K562 (cell line): ENCODE data around the gene ZNF649. TPM values are rescaled to one million over a fixed set of nuclear protein-coding genes. Genes with fewer than 3 reads are reported as not detected.

Experiments
- AFF1 ChIP-seq, 2 experiments: fragments of 450-650 bp; IDR thresholded peaks; 2 replicates each; pipeline ENCODE4 v1.6.1; 2018; ENCODE audit warnings: mild to moderate bottlenecking in 2 of 2, low read depth in 1 of 2; ENCODE audit not compliant: partially characterized antibody in 2 of 2
- CTBP1 ChIP-seq: fragments of 450-650 bp; IDR thresholded peaks from 2 replicates; pipeline ENCODE4 v1.6.1; 2016; ENCODE audit warnings: borderline replicate concordance
- DPF2 ChIP-seq: fragments of 450-650 bp; IDR thresholded peaks from 2 replicates; pipeline ENCODE4 v1.6.1; 2016
- ESRRA ChIP-seq: fragments of 450-650 bp; IDR thresholded peaks from 2 replicates; pipeline ENCODE4 v1.6.1; 2014; ENCODE audit warnings: low read depth, mild to moderate bottlenecking, moderate library complexity, borderline replicate concordance
- ETV1 ChIP-seq: fragments of 450-650 bp; conservative IDR thresholded peaks from 2 replicates; pipeline ENCODE4 v1.6.1; 2016; ENCODE audit warnings: missing genetic modification characterization, control low read depth, low read depth, missing compliant biosample characterization
- IFI16 ChIP-seq: fragments of 250-450 bp; sonication (Bioruptor Pico); IDR thresholded peaks from 2 replicates; pipeline ENCODE4 v2.1.2; 2022; ENCODE audit warnings: mild to moderate bottlenecking, inconsistent platforms
- KDM1A ChIP-seq, 2 experiments: fragments of 450-650 bp; IDR thresholded peaks; 2 replicates each; pipeline ENCODE4 v1.6.1; 2016; ENCODE audit warnings: mild to moderate bottlenecking in 2 of 2
- NFXL1 ChIP-seq: fragments of 450-650 bp; formaldehyde crosslinking; IDR thresholded peaks from 2 replicates; pipeline ENCODE4 v1.4.0; 2021; ENCODE audit warnings: mild to moderate bottlenecking
- POLR2AphosphoS5 ChIP-seq: IDR thresholded peaks from 2 replicates; pipeline ENCODE4 v1.6.1; 2011; ENCODE audit warnings: mild to moderate bottlenecking, low read depth, low read length, moderate library complexity; ENCODE audit not compliant: control insufficient read depth, insufficient read depth
- RFX5 ChIP-seq: IDR thresholded peaks from 2 replicates; pipeline ENCODE4 v1.6.1; 2011; ENCODE audit warnings: low read depth, mild to moderate bottlenecking, improper control_type of control experiment, low read length
- RHOXF2B ChIP-seq: fragments of 250-450 bp; sonication (Bioruptor Pico); conservative IDR thresholded peaks from 2 replicates; pipeline ENCODE4 v1.5.1; 2021
- SAP30 ChIP-seq: fragments of 200-600 bp; sonication (generic); IDR thresholded peaks from 2 replicates; pipeline ENCODE4 v1.6.1; 2012; ENCODE audit warnings: borderline replicate concordance, low read depth, mild to moderate bottlenecking, moderate library complexity, low read length, control low read depth, inconsistent platforms; ENCODE audit not compliant: insufficient read depth, poor library complexity, severe bottlenecking
- SIN3B ChIP-seq: fragments of 450-650 bp; IDR thresholded peaks from 2 replicates; pipeline ENCODE4 v1.6.1; 2017; ENCODE audit warnings: low read depth, mild to moderate bottlenecking, moderate library complexity
- SMARCA5 ChIP-seq: fragments of 450-650 bp; IDR thresholded peaks from 2 replicates; pipeline ENCODE4 v1.6.1; 2016
- TBL1XR1 ChIP-seq, 2 experiments: IDR thresholded peaks; 2 replicates each; pipeline ENCODE4 v1.6.1; 2012; ENCODE audit warnings: improper control_type of control experiment in 2 of 2, low read length in 2 of 2, mild to moderate bottlenecking in 1 of 2
- TOE1 ChIP-seq, 2 experiments: fragments of 450-650 bp in 1 of 2; sonication (generic) in 1 of 2; formaldehyde crosslinking in 1 of 2; IDR thresholded peaks; 2 replicates each; pipeline versions ENCODE4 v1.7.1 to v1.8.0; 2016 to 2022; ENCODE audit warnings: borderline replicate concordance in 2 of 2, mild to moderate bottlenecking in 2 of 2, antibody characterized with exemption in 1 of 2, inconsistent platforms in 1 of 2, low read depth in 1 of 2, missing genetic modification reagents in 1 of 2, moderate library complexity in 1 of 2
- WHSC1 ChIP-seq: IDR thresholded peaks from one replicate; pipeline ENCODE4 v1.6.1; 2012; ENCODE audit warnings: low read length, control low read depth, inconsistent platforms
- YY1 ChIP-seq, 3 experiments: IDR thresholded peaks; 2 replicates each; pipeline ENCODE4 v1.6.1; 2011; ENCODE audit warnings: low read length in 2 of 3, mild to moderate bottlenecking in 2 of 3, moderate library complexity in 2 of 3, borderline replicate concordance in 1 of 3, control low read depth in 1 of 3, low read depth in 1 of 3; ENCODE audit not compliant: insufficient read depth in 3 of 3, insufficient replicate concordance in 2 of 3, control insufficient read depth in 1 of 3, insufficient read length in 1 of 3; ENCODE audit errors: extremely low read depth in 1 of 3
- ZBTB7A ChIP-seq: IDR thresholded peaks from 2 replicates; pipeline ENCODE4 v1.6.1; 2011; ENCODE audit warnings: low read depth, mild to moderate bottlenecking, low read length, moderate library complexity, borderline replicate concordance; ENCODE audit not compliant: control insufficient read depth
- ZC3H11A ChIP-seq: IDR thresholded peaks from 2 replicates; pipeline ENCODE4 v1.6.1; 2012; ENCODE audit warnings: low read depth, low read length, improper control_type of control experiment
- ZNF197 ChIP-seq: fragments of 200-800 bp; sonication (Bioruptor generic); IDR thresholded peaks from 2 replicates; pipeline ENCODE4 v1.6.1; 2016; ENCODE audit warnings: low read depth, missing genetic modification characterization, missing compliant biosample characterization
- ZNF347 ChIP-seq: fragments of 450-650 bp; formaldehyde crosslinking; IDR thresholded peaks from 2 replicates; pipeline ENCODE4 v1.4.0; 2020; ENCODE audit warnings: low read depth, mild to moderate bottlenecking, moderate library complexity
- ZNF561 ChIP-seq: fragments of 450-650 bp; formaldehyde crosslinking; conservative IDR thresholded peaks from 2 replicates; pipeline ENCODE4 v1.4.0; 2020; ENCODE audit warnings: mild to moderate bottlenecking, moderate library complexity
- ZNF668 ChIP-seq: fragments of 250-450 bp; sonication (Bioruptor Pico); IDR thresholded peaks from 2 replicates; pipeline ENCODE4 v1.8.0; 2022; ENCODE audit warnings: mild to moderate bottlenecking, inconsistent platforms
- polyA plus RNA-seq, 8 experiments: library from polyadenylated mRNA; depleted of rRNA in 4 of 8; stranded (reverse) in 5 of 8; unstranded in 3 of 8; fragments of >200 nt; fragmentation: Nextera tagmentation in 2 of 8; fragmentation: Illumina TruSeq in 1 of 8; extraction: Ambion mirVana in 2 of 8; extraction: Trizol in 1 of 8; gene quantifications; 2 replicates each; pipeline versions ENCODE4 v1.2.1 to v1.2.3, GENCODE V29; 2011 to 2014; ENCODE audit warnings: inconsistent platforms in 1 of 8, missing spikeins in 1 of 8
- total RNA-seq, 7 experiments: library from RNA; depleted of rRNA in 6 of 7; stranded (reverse); fragments of >200 nt in 6 of 7; fragmentation: Illumina TruSeq in 2 of 7; extraction: Trizol in 2 of 7; gene quantifications; 2 replicates each; pipeline versions ENCODE4 v1.2.1 to v1.2.3, GENCODE V29; 2011 to 2021; ENCODE audit warnings: low replicate concordance in 1 of 7

ZNF649 gene
- total and polyA plus RNA-seq, 9 of the 15 experiments (the other 6 are each of a cell fraction or from before 2014, with no cell fraction given) = 1.4 to 14.9 (median 8.3) TPM

- TF ChIP-seq ZC3H11A (no peak; the same call in 1 of the 2 replicates), RHOXF2B (CRISPR knock-in tag) (no peak), YY1 (IDR thresholded peaks at IDR 0.05; ENCODE audit: borderline replicate concordance in 1 of 3, control insufficient read depth in 1 of 3, extremely low read depth in 1 of 3, insufficient read depth in 3 of 3, insufficient read length in 1 of 3, insufficient replicate concordance in 2 of 3, low read depth in 1 of 3, low read length in 2 of 3) (peak; percentile 100), ETV1 (tag) (0 out of 2 replicates have a peak, but pooled peaks have one; percentile 11), RFX5 (no peak), SMARCA5 (no peak), ZNF668 (CRISPR knock-in tag) (no peak), NFXL1 (no peak), ZNF347 (no peak), SAP30 (peak; percentile 99), CTBP1 (peak; percentile 41; the same call in 1 of the 2 replicates), ZBTB7A (peak; percentile 54; the same call in 1 of the 2 replicates), ESRRA (peak; percentile 50; the same call in 1 of the 2 replicates), ZNF561 (CRISPR knock-in tag) (no peak), KDM1A (IDR thresholded peaks at IDR 0.05) (no peak), DPF2 (peak; percentile 49), SIN3B (no peak; the same call in 1 of the 2 replicates), TBL1XR1 (IDR thresholded peaks at IDR 0.05; ENCODE audit: low read length in 2 of 2) (no peak), WHSC1 (no peak), ZNF197 (CRISPR knock-in tag) (peak; percentile 87), TOE1 (IDR thresholded peaks at IDR 0.05; ENCODE audit: borderline replicate concordance) (peak; percentile 72), TOE1 (CRISPR knock-in tag; IDR thresholded peaks at IDR 0.05; ENCODE audit: borderline replicate concordance, low read depth) (no peak), POLR2AphosphoS5 (peak; percentile 87), IFI16 (no peak), AFF1 (IDR thresholded peaks at IDR 0.05; ENCODE audit: low read depth in 1 of 2, partially characterized antibody in 2 of 2) (peak; percentile 49 to 58)
Measured at GRCh38 chr19:51904331-51905165, at the start of gene ZNF649 (continued).
